Keratinocyte (primary cell): Measurements from ENCODE around the gene NTNG2. TPM values are rescaled to one million over a fixed set of nuclear protein-coding genes. Genes with fewer than 3 reads are reported as not detected.

Source experiments
- DNase-seq: peaks from one replicate; pipeline ENCODE4 v3.0.0-alpha.2; 2011; ENCODE audit warnings: low read depth, missing footprints, low spot score
- FAIRE-seq: peaks from 2 replicates; lab custom pipeline; 2011; peaks lifted over from hg19 to GRCh38; lab: Jason Lieb, UNC
- H2AFZ ChIP-seq: 2 replicates; pipeline ENCODE4 v1.6.0; 2012; ENCODE audit warnings: low read length, control low read depth, inconsistent platforms; ENCODE audit not compliant: control insufficient read depth
- H3K27ac ChIP-seq: 2 replicates; pipeline ENCODE4 v1.5.1; 2011; ENCODE audit warnings: low read length; ENCODE audit not compliant: control insufficient read depth, insufficient read depth
- H3K27me3 ChIP-seq: 3 replicates; pipeline ENCODE4 v1.6.0; 2011; ENCODE audit warnings: low read length; ENCODE audit not compliant: control insufficient read depth, insufficient read depth; ENCODE audit errors: extremely low read depth
- H3K36me3 ChIP-seq, 2 experiments: 2 replicates in 1 of 2; 3 replicates in 1 of 2; pipeline ENCODE4 v1.5.1; 2011; ENCODE audit warnings: low read length in 2 of 2, mild to moderate bottlenecking in 1 of 2; ENCODE audit not compliant: control insufficient read depth in 2 of 2, insufficient read depth in 2 of 2; ENCODE audit errors: extremely low read depth in 1 of 2
- H3K4me1 ChIP-seq: 3 replicates; pipeline ENCODE4 v1.5.1; 2011; ENCODE audit warnings: low read length; ENCODE audit not compliant: control insufficient read depth, insufficient read depth; ENCODE audit errors: extremely low read depth
- H3K4me2 ChIP-seq: 3 replicates; pipeline ENCODE4 v1.6.0; 2011; ENCODE audit warnings: low read depth, low read length; ENCODE audit not compliant: control insufficient read depth, insufficient read depth; ENCODE audit errors: extremely low read depth
- H3K4me3 ChIP-seq, 3 experiments: fragments of 200-600 bp in 1 of 3; sonication (generic) in 1 of 3; 2 replicates in 2 of 3; 3 replicates in 1 of 3; pipeline ENCODE4 v1.5.1; 2011 to 2016; ENCODE audit warnings: low read length in 3 of 3, mild to moderate bottlenecking in 3 of 3, control low read depth in 2 of 3, inconsistent platforms in 1 of 3, low read depth in 1 of 3, mixed read lengths in 1 of 3, mixed run types in 1 of 3, moderate library complexity in 1 of 3; ENCODE audit not compliant: control insufficient read depth in 2 of 3, insufficient read depth in 2 of 3; ENCODE audit errors: extremely low read depth in 1 of 3
- H3K79me2 ChIP-seq: 2 replicates; pipeline ENCODE4 v1.6.0; 2012; ENCODE audit warnings: low read length; ENCODE audit not compliant: control insufficient read depth, insufficient read depth
- H3K9ac ChIP-seq: 3 replicates; pipeline ENCODE4 v1.6.0; 2011; ENCODE audit warnings: low read length; ENCODE audit not compliant: control insufficient read depth, insufficient read depth; ENCODE audit errors: extremely low read depth
- H3K9me1 ChIP-seq: 3 replicates; pipeline ENCODE4 v1.6.0; 2011; ENCODE audit warnings: low read length; ENCODE audit not compliant: control insufficient read depth, insufficient read depth; ENCODE audit errors: extremely low read depth
- H3K9me3 ChIP-seq: 2 replicates; pipeline ENCODE4 v1.5.1; 2012; ENCODE audit warnings: low read depth, low read length; ENCODE audit not compliant: control insufficient read depth
- H4K20me1 ChIP-seq: 3 replicates; pipeline ENCODE4 v1.6.0; 2011; ENCODE audit warnings: low read length; ENCODE audit not compliant: control insufficient read depth, insufficient read depth; ENCODE audit errors: extremely low read depth
- EZH2 ChIP-seq: IDR thresholded peaks from one replicate; pipeline ENCODE4 v1.6.1; 2012; ENCODE audit warnings: inconsistent platforms, mild to moderate bottlenecking, low read length, moderate library complexity
- dilution Hi-C: fragments of 300-500 bp; cut with MboI; formaldehyde crosslinking; loops from one replicate; pipeline ENCODE4 v1.7.0; 2020; ENCODE audit warnings: low sequenced_read_pairs; ENCODE audit not compliant: extremely low pct_ligation_motif_present
- polyA plus RNA-seq, 5 experiments: library from polyadenylated mRNA; depleted of rRNA in 3 of 5; stranded (reverse) in 3 of 5; stranded (forward) in 1 of 5; unstranded in 1 of 5; fragments of >200 nt; gene quantifications; 1 replicate in 1 of 5; 2 replicates in 3 of 5; 3 replicates in 1 of 5; pipeline versions ENCODE4 v1.2.1 to v1.2.3, GENCODE V29; 2011 to 2012; ENCODE audit warnings: missing spikeins in 2 of 5, low read depth in 1 of 5, low replicate concordance in 1 of 5
- TF ChIP-seq, protein P1 (sequence below), 3 experiments: IDR thresholded peaks in 1 of 3; conservative IDR thresholded peaks in 1 of 3; optimal IDR thresholded peaks in 1 of 3; 2 replicates in 2 of 3; 3 replicates in 1 of 3; pipeline versions ENCODE3 to v1.5.1; 2011; ENCODE audit warnings: low read length in 3 of 3, mild to moderate bottlenecking in 3 of 3, moderate library complexity in 2 of 3, control low read depth in 1 of 3, inconsistent platforms in 1 of 3; ENCODE audit not compliant: insufficient read depth in 2 of 3; ENCODE audit errors: extremely low read depth in 1 of 3

Gene NTNG2
- polyA plus RNA-seq, 1 donor (not counting 4 experiments of a cell fraction or from before 2014, with no cell fraction given), result 0.05 TPM

DNA sequence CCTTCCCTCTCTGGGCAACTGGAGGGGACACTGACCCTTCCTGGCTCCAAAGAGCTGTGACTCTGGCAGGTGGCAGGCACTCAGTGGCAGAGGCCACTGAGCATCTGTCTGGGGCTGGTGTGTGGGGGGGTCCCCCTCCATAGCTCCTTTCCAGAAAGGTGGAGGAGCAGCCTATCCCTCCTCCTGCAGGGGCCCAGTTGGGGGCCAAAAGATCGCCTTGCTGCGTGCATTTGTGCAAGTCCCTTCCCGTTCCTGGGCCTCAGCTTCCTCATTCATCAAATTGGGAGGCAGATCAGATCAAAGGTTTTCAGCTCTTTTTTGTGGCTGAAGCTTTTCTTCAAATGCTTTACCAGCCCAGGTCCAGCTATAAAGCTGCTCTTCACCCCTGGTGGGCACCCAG, 77.7 kb downstream of the NTNG2 start:
- no peak for TF ChIP-seq EZH2
- TF ChIP-seq, protein P1, sequence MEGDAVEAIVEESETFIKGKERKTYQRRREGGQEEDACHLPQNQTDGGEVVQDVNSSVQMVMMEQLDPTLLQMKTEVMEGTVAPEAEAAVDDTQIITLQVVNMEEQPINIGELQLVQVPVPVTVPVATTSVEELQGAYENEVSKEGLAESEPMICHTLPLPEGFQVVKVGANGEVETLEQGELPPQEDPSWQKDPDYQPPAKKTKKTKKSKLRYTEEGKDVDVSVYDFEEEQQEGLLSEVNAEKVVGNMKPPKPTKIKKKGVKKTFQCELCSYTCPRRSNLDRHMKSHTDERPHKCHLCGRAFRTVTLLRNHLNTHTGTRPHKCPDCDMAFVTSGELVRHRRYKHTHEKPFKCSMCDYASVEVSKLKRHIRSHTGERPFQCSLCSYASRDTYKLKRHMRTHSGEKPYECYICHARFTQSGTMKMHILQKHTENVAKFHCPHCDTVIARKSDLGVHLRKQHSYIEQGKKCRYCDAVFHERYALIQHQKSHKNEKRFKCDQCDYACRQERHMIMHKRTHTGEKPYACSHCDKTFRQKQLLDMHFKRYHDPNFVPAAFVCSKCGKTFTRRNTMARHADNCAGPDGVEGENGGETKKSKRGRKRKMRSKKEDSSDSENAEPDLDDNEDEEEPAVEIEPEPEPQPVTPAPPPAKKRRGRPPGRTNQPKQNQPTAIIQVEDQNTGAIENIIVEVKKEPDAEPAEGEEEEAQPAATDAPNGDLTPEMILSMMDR (optimal IDR thresholded peaks at IDR 0.05 in 1 of 3, IDR thresholded peaks at IDR 0.05 in 1 of 3, conservative IDR thresholded peaks at IDR 0.05 in 1 of 3; ENCODE audit: extremely low read depth in 1 of 3, insufficient read depth in 2 of 3, low read length in 3 of 3), result no peak
- dilution Hi-C loops, result no loop called here
- no peaks in the 10 kb centered on the region for H3K79me2 ChIP-seq
- H3K9ac ChIP-seq, result no peak overlapping the region
- peaks cover 4% of the 10 kb centered on the region for H4K20me1 ChIP-seq
- no peak overlapping the region for H2AFZ ChIP-seq
- no peaks in the 10 kb centered on the region for H3K9me1 ChIP-seq
- DNase-seq (no peak), FAIRE-seq (no peak)
- no peak overlapping the region for H3K27ac ChIP-seq
- H3K36me3 ChIP-seq, result no peaks in the 10 kb centered on the region
- peaks cover 49% of the 10 kb centered on the region for H3K27me3 ChIP-seq
- H3K4me3 ChIP-seq, result no peak overlapping the region
- peaks cover 6% of the 10 kb centered on the region for H3K4me1 ChIP-seq
- no peak overlapping the region for H3K4me2 ChIP-seq
- no peaks in the 10 kb centered on the region for H3K9me3 ChIP-seq

DNA sequence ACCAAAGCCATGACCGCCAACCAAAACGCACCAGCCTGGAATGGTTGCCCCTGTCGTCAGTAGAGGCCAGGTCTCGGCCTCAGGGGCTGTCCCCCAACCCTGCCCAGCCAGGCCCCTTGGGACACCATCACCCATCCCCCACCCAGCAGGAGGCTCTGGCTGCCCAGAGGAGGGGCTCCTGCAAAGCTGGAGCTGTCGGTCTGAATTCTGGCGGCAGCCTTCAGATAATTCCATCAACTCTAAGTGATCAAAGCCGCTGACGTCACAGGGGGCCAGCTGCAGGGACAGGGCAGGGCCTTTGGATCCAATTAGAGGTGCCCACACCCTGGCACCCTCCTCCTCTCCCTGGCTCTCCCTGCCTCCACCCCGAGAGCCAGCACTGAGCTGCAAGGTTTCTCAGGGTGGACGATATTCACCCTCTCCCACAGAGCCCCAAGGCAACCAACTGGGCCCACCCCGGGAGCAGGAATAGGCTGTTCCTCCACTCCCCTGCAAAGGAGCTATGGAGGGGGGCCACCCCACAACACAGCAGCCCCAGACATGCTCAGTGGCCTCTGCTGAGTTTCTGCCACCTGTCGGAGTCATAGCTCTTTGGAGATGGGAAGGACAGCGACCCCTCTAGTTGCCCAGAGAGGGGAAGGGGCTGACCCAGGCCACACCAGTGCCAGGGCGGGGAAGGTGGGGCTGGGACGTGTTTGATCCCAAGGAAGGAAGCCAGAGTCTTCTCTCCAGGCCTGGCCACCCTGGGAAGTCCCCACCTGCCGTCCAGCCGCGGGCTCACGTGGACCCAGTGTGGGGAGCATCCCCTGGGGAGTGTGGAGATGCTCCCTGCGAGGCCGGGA, 78.4 kb downstream of the NTNG2 start:
- Histone ChIP-seq H3K27ac (no peak overlapping the region), H2AFZ (peak overlapping the region; percentile 70), H3K36me3 (no peaks in the 10 kb centered on the region), H3K4me1 (peaks cover 6% of the 10 kb centered on the region), H3K4me2 (peak overlapping the region; percentile 32), H3K4me3 (peak overlapping the region in 1 of 3 experiments; percentile 57), H3K9me1 (no peaks in the 10 kb centered on the region), H4K20me1 (peaks cover 4% of the 10 kb centered on the region), H3K9me3 (no peaks in the 10 kb centered on the region), H3K79me2 (no peaks in the 10 kb centered on the region), H3K9ac (no peak overlapping the region), H3K27me3 (peaks cover 54% of the 10 kb centered on the region)
- dilution Hi-C loops, result no loop called here
- DNase-seq (no peak), FAIRE-seq (no peak)
- TF ChIP-seq, protein P1 (optimal IDR thresholded peaks at IDR 0.05 in 1 of 3, IDR thresholded peaks at IDR 0.05 in 1 of 3, conservative IDR thresholded peaks at IDR 0.05 in 1 of 3; ENCODE audit: extremely low read depth in 1 of 3, insufficient read depth in 2 of 3, low read length in 3 of 3), result no peak
- no peak for TF ChIP-seq EZH2
